CD4-positive, alpha-beta T cell treated with Interleukin-1 beta for 1 hour (primary cell): ENCODE data around the gene POU2F2.
"Not testable (repeated sequence)": the region's sequence is repeated elsewhere in the genome, so short reads cannot be mapped to it uniquely, and the experiment has no call there.

Source experiments
- DNase-seq, 2 donors: peaks; one replicate each; pipeline ENCODE4 v3.0.0-alpha.2; 2020 to 2022

POU2F2 gene

GRCh38 chr19:42124386-42124901 is 7.8 kb downstream of the POU2F2 start:
- no peak for DNase-seq

DNA sequence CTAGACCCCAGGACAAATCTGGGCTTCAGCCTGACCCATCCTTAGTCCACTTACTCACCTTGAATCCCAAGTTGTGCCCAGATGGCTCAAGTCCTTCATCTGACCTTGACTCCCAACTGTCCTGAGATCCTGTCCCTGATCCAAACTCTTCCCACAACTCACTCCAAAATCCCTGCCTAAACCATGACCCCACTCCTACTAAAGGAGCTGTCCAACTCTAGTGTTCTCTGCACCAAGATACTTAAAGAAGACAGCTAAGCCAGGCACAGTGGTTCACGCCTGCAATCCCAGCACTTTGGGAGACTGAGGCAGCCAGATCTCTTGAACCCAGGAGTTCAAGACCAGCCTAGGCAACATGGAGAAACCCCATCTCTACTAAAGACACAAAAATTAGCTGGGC is 8.5 kb downstream of the POU2F2 start:
- DNase-seq = no peak

- peak in 1 of 2 donors; percentile 31 for DNase-seq
Measured at GRCh38 chr19:42122691-42123607, 9.3 kb downstream of the POU2F2 start.

DNA sequence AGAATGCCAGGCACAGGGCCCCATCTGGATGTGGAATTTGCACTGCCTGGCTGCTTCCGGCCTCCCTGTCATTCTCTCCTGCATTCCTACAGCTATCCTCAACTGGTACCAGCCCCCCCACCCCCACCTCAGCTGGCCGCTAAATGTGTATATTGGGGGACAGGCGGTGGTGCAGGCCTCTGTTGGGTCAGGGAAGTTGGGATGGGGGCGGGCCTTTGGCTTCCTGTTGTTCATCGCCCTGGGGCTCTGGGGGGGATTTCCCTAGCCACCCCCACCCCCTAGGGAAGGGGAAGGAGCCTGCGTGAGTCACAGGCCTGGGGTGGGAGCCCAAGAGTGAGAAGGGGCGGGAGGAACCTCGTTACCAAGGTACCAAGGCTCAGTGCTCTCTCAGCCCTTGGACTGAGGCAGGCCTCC is 10.6 kb downstream of the POU2F2 start:
- peak; percentile 82 to 88 for DNase-seq

DNA sequence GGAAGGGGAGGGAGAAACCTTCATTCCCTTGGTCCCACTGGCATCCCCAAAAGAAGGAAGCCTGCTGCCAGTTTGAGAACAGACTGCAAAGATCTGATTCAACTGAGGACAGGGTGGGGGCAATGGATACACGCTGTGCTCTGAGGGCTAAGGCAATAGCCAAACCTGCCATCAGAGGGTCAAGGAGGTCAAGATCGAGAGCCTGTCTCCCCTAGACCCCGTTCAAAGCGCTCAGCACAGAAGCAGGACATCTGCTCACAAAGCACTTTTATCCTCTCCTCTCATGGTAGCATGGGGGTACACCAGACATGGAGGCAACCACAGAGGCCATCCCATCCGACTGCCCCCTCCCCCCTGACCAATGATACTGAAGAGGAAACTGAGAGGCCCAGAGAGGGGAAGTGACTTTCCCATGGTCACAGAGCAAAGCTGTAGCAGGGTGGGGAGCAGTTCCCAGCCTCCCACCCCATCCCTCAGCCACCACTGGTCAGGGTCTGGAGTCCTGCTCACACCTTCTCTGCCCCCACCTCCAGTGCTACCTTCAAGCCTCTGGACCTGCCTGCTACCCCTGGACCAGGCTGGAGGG is 11.1 kb downstream of the POU2F2 start:
- peak in 1 of 2 donors; percentile 36 for DNase-seq

- DNase-seq = no peak
Measured at GRCh38 chr19:42120276-42120980, 11.8 kb downstream of the POU2F2 start.

DNA sequence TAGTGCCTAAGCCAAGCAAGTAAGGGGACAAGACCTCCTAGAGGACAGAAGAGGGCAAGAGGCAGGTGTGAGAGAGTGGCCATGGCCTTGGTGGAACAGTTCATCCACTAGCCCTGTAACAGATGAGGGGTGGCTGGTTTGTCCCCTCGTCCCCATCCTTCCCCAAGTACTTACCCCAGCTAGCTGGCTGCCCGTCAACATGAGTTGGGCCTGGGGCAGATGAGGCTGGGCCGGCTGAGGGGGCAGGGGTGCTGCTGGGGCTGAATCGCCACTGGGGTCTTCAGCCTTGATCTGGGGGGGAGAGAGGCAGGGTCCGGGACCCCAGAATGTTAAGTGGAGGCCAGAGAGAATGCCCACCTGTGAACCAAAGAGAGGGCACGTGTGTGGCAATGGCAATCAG is 15.2 kb downstream of the POU2F2 start:
- DNase-seq = no peak

GRCh38 chr19:42116308-42117075 is 15.8 kb downstream of the POU2F2 start:
- no peak for DNase-seq

GRCh38 chr19:42115705-42116104 is 16.5 kb downstream of the POU2F2 start:
- DNase-seq = no peak

GRCh38 chr19:42115219-42115618 is 17.0 kb downstream of the POU2F2 start:
- DNase-seq = no peak

GRCh38 chr19:42114412-42114811 is 17.8 kb downstream of the POU2F2 start:
- peak in 1 of 2 donors; percentile 25 for DNase-seq

- peak in 1 of 2 donors; percentile 67 for DNase-seq
Measured at GRCh38 chr19:42113641-42114348, 18.5 kb downstream of the POU2F2 start.

DNA sequence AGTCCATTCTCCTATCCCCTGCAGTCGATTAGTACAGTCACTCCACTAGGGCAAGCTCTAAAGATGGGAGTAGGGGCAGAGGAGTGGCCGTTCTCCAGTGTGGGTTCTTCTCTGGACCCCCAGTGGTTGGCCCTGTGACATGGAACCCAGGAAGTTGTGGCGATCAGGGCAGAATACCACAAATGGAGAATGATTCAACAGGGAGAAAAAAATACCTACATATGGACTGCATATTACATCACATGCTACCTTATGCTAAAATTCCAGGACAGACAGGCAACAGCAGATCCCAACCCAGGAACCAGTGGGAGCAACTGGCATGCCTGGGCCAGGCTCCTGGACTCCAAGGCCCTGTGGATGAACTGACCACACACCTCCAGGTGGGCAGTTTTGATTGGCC is 20.4 kb downstream of the POU2F2 start:
- DNase-seq = no peak

GRCh38 chr19:42111384-42111783 is 20.9 kb downstream of the POU2F2 start:
- no peak for DNase-seq

DNA sequence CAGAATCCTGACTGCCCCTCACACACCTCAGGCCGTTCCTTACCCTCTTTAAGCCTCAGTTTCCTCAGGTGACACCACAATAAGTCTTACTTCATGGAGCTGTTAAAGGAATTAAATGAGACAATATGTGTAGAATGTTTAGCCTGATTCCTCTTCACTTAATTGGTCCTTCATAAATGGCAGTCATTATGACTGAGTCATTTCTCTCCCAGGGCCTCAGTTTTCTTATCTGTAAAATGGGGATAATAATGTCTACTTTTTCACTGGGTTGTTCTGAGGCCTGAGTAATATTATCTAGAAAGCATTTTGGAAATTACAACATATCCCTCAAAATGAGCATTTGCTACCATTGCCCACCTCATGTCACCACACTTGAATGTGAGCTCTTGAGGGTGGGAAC is 21.6 kb downstream of the POU2F2 start:
- DNase-seq = no peak

DNA sequence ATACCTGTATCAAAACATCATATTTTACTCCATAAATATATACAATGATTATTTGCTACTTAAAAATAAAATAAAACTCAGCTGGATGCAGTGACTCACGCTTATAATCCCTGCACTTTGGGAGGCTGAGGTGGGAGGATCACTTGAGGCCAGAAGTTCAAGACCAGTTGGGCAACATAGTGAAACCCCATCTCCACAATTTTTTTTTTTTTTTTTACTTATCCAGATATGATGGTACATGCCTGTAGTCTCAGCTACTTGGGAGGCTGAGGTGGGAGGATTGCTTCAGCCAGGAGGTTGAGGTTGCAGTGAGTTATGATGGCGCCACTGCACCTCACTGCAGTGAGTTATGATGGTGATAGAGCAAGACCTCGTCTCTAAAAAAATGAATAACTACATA is 22.4 kb downstream of the POU2F2 start:
- DNase-seq = no peak

DNA sequence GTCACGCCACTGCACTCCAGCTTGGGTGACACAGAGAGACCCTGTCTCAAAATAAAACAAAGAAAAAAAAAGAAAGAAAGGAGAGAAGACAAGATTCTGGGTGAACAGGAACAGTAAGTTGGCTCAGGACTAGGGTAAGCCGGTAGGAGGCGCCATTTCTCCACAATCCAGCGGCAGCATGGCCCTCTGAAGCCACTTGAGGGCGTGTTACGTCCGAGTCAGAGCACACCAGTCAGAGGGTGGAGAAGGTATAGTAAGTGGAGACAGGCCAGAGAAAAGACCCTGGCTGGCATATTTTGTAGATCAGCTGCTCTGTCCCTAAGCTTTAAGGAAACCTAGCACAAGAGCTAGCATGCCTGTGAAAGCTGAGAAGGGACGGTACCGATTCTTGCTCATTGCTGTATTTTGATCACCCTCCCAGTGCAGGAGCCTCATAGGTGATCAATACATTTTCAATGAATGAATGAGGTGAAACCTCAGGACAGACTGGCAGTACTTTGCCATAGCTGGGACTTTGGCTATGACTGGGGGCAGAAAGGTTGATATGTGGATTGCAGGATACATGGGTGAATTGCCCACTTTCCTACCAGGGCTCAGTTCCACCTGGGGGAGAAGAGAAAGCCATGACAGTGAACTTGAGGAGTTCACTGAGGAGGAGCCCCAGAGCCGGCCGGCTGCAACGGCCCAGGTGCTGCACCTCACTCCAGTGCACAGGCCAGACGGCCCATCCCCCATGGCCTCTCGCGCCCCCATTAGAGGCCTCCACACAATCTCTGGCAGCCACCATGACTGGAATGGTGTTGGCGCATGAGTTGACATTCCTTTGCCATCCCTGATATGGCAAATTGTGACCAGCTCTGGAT is 23.5 kb downstream of the POU2F2 start:
- DNase-seq = peak; percentile 88 to 90

DNA sequence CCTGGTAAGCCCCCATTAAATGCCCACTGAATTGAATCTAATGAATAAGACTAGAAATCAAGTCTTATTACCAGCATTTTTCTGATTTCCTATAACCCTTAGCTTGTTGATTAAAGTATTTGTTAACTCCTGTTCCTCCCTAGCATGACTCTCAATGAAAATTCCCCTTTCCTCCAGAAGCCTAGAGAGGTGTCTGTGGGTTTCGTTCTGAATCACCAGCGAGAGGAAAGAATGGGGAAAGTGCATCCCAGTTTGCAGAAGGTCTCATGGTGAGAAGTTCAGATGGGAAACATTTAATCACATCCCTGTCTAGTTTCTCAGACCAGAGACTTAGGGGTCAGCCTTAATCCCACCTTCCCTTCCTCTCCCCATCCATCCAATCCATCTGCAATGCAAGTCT is 26.9 kb downstream of the POU2F2 start:
- no peak for DNase-seq

DNA sequence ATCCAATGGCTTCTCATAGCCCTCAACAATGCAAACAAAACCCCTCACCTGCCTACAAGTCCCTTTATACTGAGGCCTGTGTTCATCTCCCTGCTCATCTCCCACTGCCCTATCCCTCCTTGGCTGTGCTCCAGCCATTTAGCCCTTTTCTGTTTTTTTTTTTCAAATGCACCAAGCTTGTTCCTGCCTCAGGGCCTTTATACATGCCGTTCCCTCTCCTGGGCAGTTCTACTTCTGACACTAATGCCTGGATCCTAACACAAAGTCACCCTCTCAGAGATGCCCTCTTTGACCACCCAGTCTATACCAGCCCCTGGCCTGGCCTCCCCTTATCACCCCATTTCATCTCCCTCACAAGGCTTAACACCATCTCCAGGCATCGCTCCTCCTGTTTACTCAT is 29.4 kb downstream of the POU2F2 start:
- DNase-seq = no peak

- DNase-seq = not testable (repeated sequence)
Measured at GRCh38 chr19:42100241-42100640, 32.0 kb downstream of the POU2F2 start.

GRCh38 chr19:42099336-42099925 is 32.8 kb downstream of the POU2F2 start:
- DNase-seq = no peak
